Astrocyte (in vitro differentiated cells and primary cell): Measurements from ENCODE around the gene ABCA4. TPM values are rescaled to one million over a fixed set of nuclear protein-coding genes. Genes with fewer than 3 reads are reported as not detected.

ENCODE experiments used
- DNase-seq: peaks from one replicate; pipeline ENCODE4 v3.0.0-alpha.2; 2010; ENCODE audit warnings: low read depth
- FAIRE-seq: peaks from 2 replicates; lab custom pipeline; 2011; peaks lifted over from hg19 to GRCh38; lab: Jason Lieb, UNC
- H2AFZ ChIP-seq: 2 replicates; pipeline ENCODE4 v1.6.0; 2012; ENCODE audit warnings: low read depth, low read length, inconsistent platforms
- H3K27ac ChIP-seq: 2 replicates; pipeline ENCODE4 v1.5.1; 2011; ENCODE audit warnings: low read depth, low read length, inconsistent platforms
- H3K27me3 ChIP-seq: 2 replicates; pipeline ENCODE4 v1.6.0; 2011; ENCODE audit warnings: low read length, inconsistent platforms; ENCODE audit not compliant: insufficient read depth
- H3K36me3 ChIP-seq: 2 replicates; pipeline ENCODE4 v1.5.1; 2011; ENCODE audit warnings: low read length, inconsistent platforms; ENCODE audit not compliant: insufficient read depth
- H3K4me1 ChIP-seq: 2 replicates; pipeline ENCODE4 v1.5.1; 2011; ENCODE audit warnings: low read length, inconsistent platforms; ENCODE audit not compliant: insufficient read depth
- H3K4me2 ChIP-seq: 2 replicates; pipeline ENCODE4 v1.6.0; 2012; ENCODE audit warnings: low read length, inconsistent platforms
- H3K4me3 ChIP-seq: 2 replicates; pipeline ENCODE4 v1.5.1; 2011; ENCODE audit warnings: low read depth, mild to moderate bottlenecking, low read length, inconsistent platforms; ENCODE audit not compliant: insufficient read depth
- H3K79me2 ChIP-seq: 2 replicates; pipeline ENCODE4 v1.6.0; 2012; ENCODE audit warnings: mild to moderate bottlenecking, low read length, inconsistent platforms; ENCODE audit not compliant: insufficient read depth
- H3K9ac ChIP-seq: 2 replicates; pipeline ENCODE4 v1.6.0; 2012; ENCODE audit warnings: mild to moderate bottlenecking, low read length, inconsistent platforms
- H3K9me3 ChIP-seq: 2 replicates; pipeline ENCODE4 v1.5.1; 2012; ENCODE audit warnings: low read depth, mild to moderate bottlenecking, low read length, inconsistent platforms; ENCODE audit not compliant: insufficient read depth
- H4K20me1 ChIP-seq: 2 replicates; pipeline ENCODE4 v1.6.0; 2012; ENCODE audit warnings: low read length, inconsistent platforms; ENCODE audit not compliant: insufficient read depth
- H3K27ac Mint-ChIP-seq: one replicate; pipeline ENCODE4 v1.8.0; 2021; ENCODE audit warnings: mild to moderate bottlenecking, mixed read lengths; ENCODE audit not compliant: unreplicated experiment
- H3K27me3 Mint-ChIP-seq: one replicate; pipeline ENCODE4 v1.8.0; 2021; ENCODE audit warnings: low read depth, mixed read lengths; ENCODE audit not compliant: unreplicated experiment
- H3K36me3 Mint-ChIP-seq: one replicate; pipeline ENCODE4 v1.8.0; 2021; ENCODE audit warnings: low read depth, mixed read lengths; ENCODE audit not compliant: unreplicated experiment
- H3K4me1 Mint-ChIP-seq: one replicate; pipeline ENCODE4 v1.8.0; 2021; ENCODE audit warnings: low read depth, mixed read lengths; ENCODE audit not compliant: unreplicated experiment
- H3K4me3 Mint-ChIP-seq: one replicate; pipeline ENCODE4 v1.8.0; 2021; ENCODE audit warnings: mild to moderate bottlenecking, moderate library complexity, mixed read lengths; ENCODE audit not compliant: unreplicated experiment
- H3K9me3 Mint-ChIP-seq: one replicate; pipeline ENCODE4 v1.8.0; 2021; ENCODE audit warnings: mild to moderate bottlenecking, mixed read lengths; ENCODE audit not compliant: unreplicated experiment
- CTCF ChIP-seq: IDR thresholded peaks from 2 replicates; pipeline ENCODE4 v1.5.1; 2011; ENCODE audit warnings: low read depth, mild to moderate bottlenecking, inconsistent platforms, low read length, moderate library complexity; ENCODE audit not compliant: insufficient read depth
- EZH2 ChIP-seq: IDR thresholded peaks from 2 replicates; pipeline ENCODE4 v1.6.1; 2012; ENCODE audit warnings: mild to moderate bottlenecking, low read length, inconsistent platforms; ENCODE audit not compliant: insufficient read depth
- total RNA-seq: library from RNA; stranded (reverse); gene quantifications from 2 replicates; pipeline ENCODE4 v1.2.1, GENCODE V29; 2021

Gene ABCA4
- total RNA-seq, 1 donor from 2014 or later, result 0.20 TPM

- Histone ChIP-seq H3K36me3 (no peaks in the 10 kb centered on the region), H3K9me3 (no peaks in the 10 kb centered on the region), H4K20me1 (no peaks in the 10 kb centered on the region), H2AFZ (no peak overlapping the region), H3K27me3 (no peaks in the 10 kb centered on the region), H3K4me2 (no peak overlapping the region), H3K9ac (no peak overlapping the region), H3K4me3 (no peak overlapping the region), H3K79me2 (no peaks in the 10 kb centered on the region), H3K27ac (no peak overlapping the region), H3K4me1 (no peaks in the 10 kb centered on the region)
- Mint-ChIP-seq H3K4me3 (no peak overlapping the region), H3K9me3 (peaks cover 2% of the 10 kb centered on the region), H3K27ac (no peak overlapping the region), H3K27me3 (peaks cover 4% of the 10 kb centered on the region), H3K4me1 (peaks cover 4% of the 10 kb centered on the region), H3K36me3 (no peaks in the 10 kb centered on the region)
- no peak for FAIRE-seq
- no peak for DNase-seq
- TF ChIP-seq EZH2 (no peak), CTCF (no peak)
These were observed 119.4 kb downstream of the ABCA4 start for GRCh38 chr1:94001397-94002045.

DNA sequence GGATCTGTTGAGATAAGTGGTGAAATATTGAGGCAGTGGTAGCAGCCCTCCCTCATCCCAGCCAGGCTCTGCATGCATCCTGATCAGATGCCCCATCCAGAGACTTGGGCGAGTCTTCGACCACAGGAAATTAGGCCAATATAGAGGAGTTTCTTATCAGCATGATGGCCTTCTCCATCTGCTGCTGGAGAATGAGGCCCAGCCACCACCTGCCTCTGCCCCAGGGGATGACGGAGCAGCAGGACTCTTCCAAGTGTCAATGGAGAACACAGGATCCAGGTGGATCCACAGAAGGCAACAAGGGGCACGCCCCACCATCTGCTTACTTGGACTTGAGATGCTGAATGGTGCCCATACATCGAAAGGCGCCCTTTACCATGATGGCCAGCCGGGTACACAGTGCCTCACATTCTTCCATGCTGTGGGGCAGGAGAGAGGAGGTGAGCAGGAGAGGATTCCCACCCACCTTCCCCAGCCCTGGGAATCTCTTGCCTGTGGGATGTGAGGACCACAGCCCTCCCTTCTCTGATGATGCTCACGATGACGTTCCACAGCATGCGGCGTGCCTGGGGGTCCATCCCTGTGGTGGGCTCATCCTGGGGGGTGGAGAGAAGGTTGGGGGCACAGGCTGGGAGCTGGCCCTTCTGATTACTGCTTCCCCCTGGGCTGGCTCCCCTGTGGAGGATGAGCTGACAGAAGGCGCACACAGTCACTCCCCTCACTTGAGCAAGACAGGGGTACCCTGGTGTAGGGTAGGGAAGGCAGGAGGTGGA, 120.3 kb downstream of the ABCA4 start:
- Histone ChIP-seq H3K36me3 (no peaks in the 10 kb centered on the region), H3K27ac (no peak overlapping the region), H3K9me3 (no peaks in the 10 kb centered on the region), H3K4me3 (no peak overlapping the region), H2AFZ (no peak overlapping the region), H3K4me2 (no peak overlapping the region), H3K79me2 (no peaks in the 10 kb centered on the region), H3K27me3 (no peaks in the 10 kb centered on the region), H4K20me1 (no peaks in the 10 kb centered on the region), H3K4me1 (peaks cover 5% of the 10 kb centered on the region), H3K9ac (no peak overlapping the region)
- Mint-ChIP-seq H3K27ac (no peak overlapping the region), H3K36me3 (no peaks in the 10 kb centered on the region), H3K27me3 (peaks cover 4% of the 10 kb centered on the region), H3K9me3 (peaks cover 2% of the 10 kb centered on the region), H3K4me3 (no peak overlapping the region), H3K4me1 (peaks cover 7% of the 10 kb centered on the region)
- FAIRE-seq (no peak), DNase-seq (no peak)
- TF ChIP-seq EZH2 (no peak), CTCF (no peak)
